Measurements from ENCODE around the gene EVPLL. TPM values are rescaled to one million over a fixed set of nuclear protein-coding genes. Genes with fewer than 3 reads are reported as not detected.

EVPLL gene
- total and polyA plus RNA-seq, 2 of the 4 experiments (the other 2 are of a cell fraction) = not detected

- no peaks in the 10 kb centered on the region for H3K79me1 ChIP-seq (ENCODE audit: low read depth in 1 of 2, low read length in 2 of 2)
- dilution Hi-C loops (cut with HindIII; ENCODE audit: low sequenced_read_pairs, unreplicated experiment) (no loop called here), in situ Hi-C loops (cut with MboI; ENCODE audit: low sequenced_read_pairs) (no loop called here), intact Hi-C loops (cut with micrococcal nuclease) (no loop called here)
- 78% methylated on average over 1 of the region's 5 CpGs; no CpG with 5 or more reads in 1 of the 2 experiments for WGBS, 2 experiments (ENCODE audit: extremely low coverage in 2 of 2, insufficient read length in 1 of 2)
- no peak overlapping the region for H3K27ac ChIP-seq (ENCODE audit: insufficient read depth, low read length)
- H3K14ac ChIP-seq (replicated peaks; ENCODE audit: low read depth, low read length) = no peak overlapping the region
- H3K27me3 ChIP-seq (ENCODE audit: control insufficient read depth, insufficient read depth, low read length) = peaks cover 3% of the 10 kb centered on the region
- peaks cover 5% of the 10 kb centered on the region for H3K9me3 ChIP-seq (ENCODE audit: control insufficient read depth, insufficient read depth, low read length)
- H3K4ac ChIP-seq (ENCODE audit: low read depth, low read length) = no peak overlapping the region
- H2AFZ ChIP-seq (replicated peaks; ENCODE audit: low read length, poor library complexity) = no peak overlapping the region
- no peak overlapping the region for H3K23ac ChIP-seq (ENCODE audit: low read depth, low read length)
- no peak overlapping the region for H3K18ac ChIP-seq (ENCODE audit: low read depth, low read length)
- no TSS peak for BruUV-seq (replicated peaks)
- H4K8ac ChIP-seq (ENCODE audit: low read depth in 2 of 2, low read length in 2 of 2) = no peak overlapping the region
- no peak overlapping the region for H3K4me3 ChIP-seq (ENCODE audit: insufficient read depth, low read depth, low read length)
- no peak overlapping the region for H2AK5ac ChIP-seq (ENCODE audit: low read depth, low read length)
- POLR2A ChIA-PET (ENCODE audit: unreplicated experiment) = no interaction called here
- ATAC-seq (ENCODE audit: low read depth) (no peak), DNase-seq (no peak)
- H3K36me3 ChIP-seq (ENCODE audit: control insufficient read depth, insufficient read depth, low read length) = no peaks in the 10 kb centered on the region
- H3K9me1 ChIP-seq (ENCODE audit: insufficient read depth, low read length) = no peaks in the 10 kb centered on the region
- no peak overlapping the region for H2BK120ac ChIP-seq (ENCODE audit: low read depth, low read length)
- CTCF ChIA-PET = no interaction called here
- no peak overlapping the region for H2BK20ac ChIP-seq (ENCODE audit: low read depth, low read length)
- H3K9ac ChIP-seq (ENCODE audit: low read depth, low read length) = no peak overlapping the region
- H2AK9ac ChIP-seq (replicated peaks; ENCODE audit: low read depth, low read length, poor library complexity) = no peak overlapping the region
- H3K4me2 ChIP-seq (ENCODE audit: low read depth, low read length) = no peak overlapping the region
- no peak overlapping the region for H4K91ac ChIP-seq (ENCODE audit: insufficient read depth, low read depth, low read length)
- no peak overlapping the region for H4K5ac ChIP-seq (ENCODE audit: low read depth, low read length)
- no peak overlapping the region for H2BK5ac ChIP-seq (ENCODE audit: low read depth, low read length, poor library complexity, severe bottlenecking)
- H3K4me1 ChIP-seq (ENCODE audit: control insufficient read depth, insufficient read depth, low read length) = 0 out of 2 replicates have a peak, but pooled peaks cover 1% of the 10 kb centered on the region
- H2BK15ac ChIP-seq (ENCODE audit: low read depth, low read length) = no peak overlapping the region
- no peak overlapping the region for H3K56ac ChIP-seq (ENCODE audit: extremely low read depth, insufficient read depth, low read length)
- H4K20me1 ChIP-seq (ENCODE audit: insufficient read depth, low read length) = no peaks in the 10 kb centered on the region
- TF ChIP-seq MAFK (IDR thresholded peaks at IDR 0.05; ENCODE audit: low read depth, low read length) (no peak), CTCF (conservative IDR thresholded peaks at IDR 0.05; ENCODE audit: low read depth, low read length) (no peak), MXI1 (IDR thresholded peaks at IDR 0.05; ENCODE audit: borderline replicate concordance, low read depth, low read length) (no peak), RCOR1 (IDR thresholded peaks at IDR 0.05; ENCODE audit: insufficient replicate concordance, low read length) (no peak), FOS (IDR thresholded peaks at IDR 0.05; ENCODE audit: low read depth, low read length) (no peak), POLR2A (IDR thresholded peaks at IDR 0.05; ENCODE audit: low read depth, low read length) (no peak), MAZ (IDR thresholded peaks at IDR 0.05; ENCODE audit: borderline replicate concordance, low read depth, low read length) (no peak), NFE2L2 (IDR thresholded peaks at IDR 0.05; ENCODE audit: low read depth, low read length) (no peak), CHD1 (IDR thresholded peaks at IDR 0.05; ENCODE audit: low read depth, low read length) (no peak), RFX5 (IDR thresholded peaks at IDR 0.05; ENCODE audit: low read depth, low read length) (no peak), SMC3 (IDR thresholded peaks at IDR 0.05; ENCODE audit: low read depth, low read length) (no peak), CEBPB (IDR thresholded peaks at IDR 0.05; ENCODE audit: low read depth, low read length) (no peak), RAD21 (IDR thresholded peaks at IDR 0.05; ENCODE audit: low read length) (no peak)
- TF ChIP-seq, protein P1, sequence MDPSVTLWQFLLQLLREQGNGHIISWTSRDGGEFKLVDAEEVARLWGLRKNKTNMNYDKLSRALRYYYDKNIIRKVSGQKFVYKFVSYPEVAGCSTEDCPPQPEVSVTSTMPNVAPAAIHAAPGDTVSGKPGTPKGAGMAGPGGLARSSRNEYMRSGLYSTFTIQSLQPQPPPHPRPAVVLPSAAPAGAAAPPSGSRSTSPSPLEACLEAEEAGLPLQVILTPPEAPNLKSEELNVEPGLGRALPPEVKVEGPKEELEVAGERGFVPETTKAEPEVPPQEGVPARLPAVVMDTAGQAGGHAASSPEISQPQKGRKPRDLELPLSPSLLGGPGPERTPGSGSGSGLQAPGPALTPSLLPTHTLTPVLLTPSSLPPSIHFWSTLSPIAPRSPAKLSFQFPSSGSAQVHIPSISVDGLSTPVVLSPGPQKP (IDR thresholded peaks at IDR 0.05; ENCODE audit: borderline replicate concordance, low read depth, low read length) = no peak
Observed at GRCh38 chr17:18370761-18371160, 6.8 kb upstream of the EVPLL start.
